NCI-H1092 (cell line): ENCODE results near the gene TMEM123.
"Not testable (repeated sequence)": the region's sequence is repeated elsewhere in the genome, so short reads cannot be mapped to it uniquely, and the experiment has no call there.

Source experiments
- DNase-seq: peaks from one replicate; lab custom pipeline; 2025; lab: John Stamatoyannopoulos, UW

The TMEM123 gene

DNA sequence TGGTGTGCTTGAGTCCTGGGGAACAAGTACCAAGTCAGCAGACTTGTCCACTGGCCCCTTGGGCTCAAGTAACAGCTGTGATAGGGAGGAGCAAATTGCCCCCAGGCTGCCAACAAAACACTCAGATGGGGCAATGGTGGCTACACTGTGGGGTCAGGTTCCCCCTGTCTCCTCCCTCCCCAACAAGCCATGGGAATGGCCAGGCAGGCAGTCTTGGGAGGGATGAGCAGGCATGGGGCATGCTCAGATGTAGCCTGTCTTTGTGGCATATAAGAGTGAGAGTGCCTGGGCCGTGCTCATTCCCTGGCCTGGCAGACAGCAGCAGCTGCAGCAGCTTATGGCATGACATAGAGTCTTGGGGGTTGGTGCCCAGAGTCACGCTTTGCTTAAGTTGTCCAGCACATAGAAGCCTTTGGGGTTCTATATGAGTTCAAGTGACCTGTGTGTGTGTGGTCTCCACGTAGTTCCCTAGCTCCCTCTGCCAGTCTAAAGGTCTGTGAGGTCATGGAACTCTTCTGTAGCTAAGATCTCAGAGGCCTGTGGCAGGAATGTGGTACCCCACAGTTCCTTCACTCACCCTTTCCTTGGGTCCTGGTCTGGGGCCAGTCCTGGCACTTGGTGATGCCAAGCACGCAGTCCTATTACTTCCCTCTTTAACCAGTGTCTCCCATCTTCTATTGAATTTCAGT is 60.9 kb downstream of the TMEM123 start:
- no peak for DNase-seq

DNA sequence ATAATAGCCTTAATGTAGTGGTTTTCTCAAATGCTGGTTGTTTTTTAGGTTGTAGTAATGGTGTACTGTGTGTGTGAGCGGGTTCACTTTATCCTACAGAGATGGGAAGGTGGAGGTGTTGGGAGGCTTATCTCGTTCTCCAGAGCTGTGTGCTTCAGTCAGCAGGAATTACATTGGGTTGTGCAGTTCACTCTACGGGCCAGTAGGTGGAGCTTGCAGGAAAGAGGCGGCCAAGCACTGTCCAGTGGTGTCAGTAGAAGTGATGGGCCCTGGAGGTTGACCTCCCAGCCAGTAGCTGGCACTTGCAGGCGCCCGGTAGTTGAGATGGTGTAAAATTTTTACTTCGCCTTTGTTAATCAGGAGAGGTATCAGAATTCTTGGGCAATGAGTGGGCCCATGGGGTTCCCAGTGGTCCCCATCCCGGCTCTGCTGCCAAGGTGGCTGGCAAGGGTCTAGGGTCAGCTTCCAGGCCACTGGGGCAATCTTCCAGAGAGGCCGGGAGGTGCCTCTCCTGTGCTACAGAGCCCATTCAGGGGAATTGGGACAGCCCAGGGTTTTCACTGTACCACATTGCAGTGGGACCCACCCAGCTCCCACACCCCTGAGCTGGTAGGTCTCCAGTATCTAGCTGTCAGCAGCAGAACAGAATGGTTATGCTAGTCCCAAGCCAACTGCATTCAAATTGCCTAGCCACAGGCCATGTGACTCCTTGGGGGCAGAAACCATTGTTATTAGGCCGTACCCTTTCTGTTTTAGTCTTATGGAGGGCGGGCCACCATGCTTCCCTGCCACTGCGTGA is 61.7 kb downstream of the TMEM123 start:
- peak; percentile 58 for DNase-seq

DNA sequence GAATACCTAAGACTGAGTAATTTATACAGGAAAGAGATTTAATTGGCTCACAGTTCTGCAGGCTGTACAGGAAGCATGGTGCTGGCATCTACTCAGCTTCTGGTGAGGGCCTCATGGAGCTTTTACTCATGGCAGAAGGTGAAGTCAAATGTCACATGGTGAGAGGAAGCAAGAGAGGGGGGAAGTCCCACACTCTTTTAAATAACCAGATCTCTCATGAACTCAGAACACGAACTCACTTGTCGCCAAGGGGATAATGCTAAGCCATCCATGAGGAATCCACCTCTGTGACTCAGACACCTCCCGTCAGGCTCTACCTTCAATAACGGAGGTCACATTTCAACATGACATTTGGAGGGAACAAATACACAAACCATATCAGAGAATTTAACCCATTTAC is 63.3 kb downstream of the TMEM123 start:
- no peak for DNase-seq

- no peak for DNase-seq
These were observed 65.4 kb downstream of the TMEM123 start for GRCh38 chr11:102387043-102387781.

DNA sequence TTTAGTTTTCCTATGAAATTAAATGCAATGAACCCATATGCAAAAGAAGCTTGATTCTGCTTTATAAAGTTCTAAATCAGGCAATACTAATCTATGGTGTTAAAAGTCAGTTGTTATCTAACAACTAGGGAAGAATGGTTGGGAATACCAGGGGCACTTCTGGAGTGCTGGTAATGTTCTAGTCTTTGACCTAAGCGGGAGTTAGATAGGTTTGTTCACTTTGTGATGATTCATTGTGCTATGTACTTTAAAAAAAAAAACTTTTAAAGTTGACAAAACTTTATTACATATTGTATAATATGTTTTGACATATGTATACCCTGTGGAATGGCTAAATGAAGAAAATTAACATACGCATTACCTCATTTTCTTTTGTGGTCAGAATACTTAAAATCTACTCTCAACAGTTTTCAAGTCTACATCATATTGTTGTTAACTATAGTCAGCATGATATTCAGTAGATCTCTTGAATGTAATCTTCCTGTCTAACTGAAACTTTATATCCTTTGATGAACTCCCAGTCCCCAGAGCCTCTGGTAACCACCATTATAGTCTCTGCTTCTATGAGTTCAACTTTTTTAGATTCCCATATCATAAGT is 66.3 kb downstream of the TMEM123 start:
- no peak for DNase-seq

GRCh38 chr11:102385085-102386007 is 67.2 kb downstream of the TMEM123 start:
- no peak for DNase-seq

- DNase-seq, result no peak
These were observed 68.0 kb downstream of the TMEM123 start for GRCh38 chr11:102384419-102385079.

- no peak for DNase-seq
These were observed 68.7 kb downstream of the TMEM123 start for GRCh38 chr11:102383839-102384238.

GRCh38 chr11:102382384-102382783 is 70.2 kb downstream of the TMEM123 start:
- no peak for DNase-seq

GRCh38 chr11:102378818-102379217 is 73.7 kb downstream of the TMEM123 start:
- DNase-seq, result no peak

DNA sequence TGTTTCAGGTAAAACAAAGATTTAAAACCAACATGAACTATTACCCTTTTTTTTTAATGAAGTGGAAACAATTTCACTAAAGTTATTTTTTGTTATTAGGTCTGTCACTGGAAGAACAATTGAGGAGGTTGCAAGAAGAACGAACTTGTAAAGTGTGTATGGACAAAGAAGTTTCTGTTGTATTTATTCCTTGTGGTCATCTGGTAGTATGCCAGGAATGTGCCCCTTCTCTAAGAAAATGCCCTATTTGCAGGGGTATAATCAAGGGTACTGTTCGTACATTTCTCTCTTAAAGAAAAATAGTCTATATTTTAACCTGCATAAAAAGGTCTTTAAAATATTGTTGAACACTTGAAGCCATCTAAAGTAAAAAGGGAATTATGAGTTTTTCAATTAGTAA is 74.7 kb downstream of the TMEM123 start:
- no peak for DNase-seq

GRCh38 chr11:102375720-102376399 is 76.7 kb downstream of the TMEM123 start:
- no peak for DNase-seq

GRCh38 chr11:102374633-102375424 is 77.7 kb downstream of the TMEM123 start:
- not testable (repeated sequence) for DNase-seq

DNA sequence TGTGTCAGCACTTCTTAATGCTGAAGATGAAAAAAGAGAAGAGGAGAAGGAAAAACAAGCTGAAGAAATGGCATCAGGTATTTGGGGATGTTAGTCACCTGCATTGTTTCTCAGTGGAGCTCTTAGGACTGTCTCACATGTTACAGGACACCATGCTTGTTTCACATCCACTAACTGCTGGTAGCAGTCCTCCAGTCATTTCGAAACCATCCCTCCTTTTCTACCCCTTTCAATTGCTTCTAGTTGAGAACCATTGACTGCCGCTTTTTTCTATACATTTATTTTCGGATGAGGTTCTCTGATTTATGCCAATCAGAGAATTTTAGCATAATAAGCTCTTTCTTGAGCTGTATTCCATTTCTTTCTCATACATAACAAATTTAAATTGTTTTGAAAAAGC is 84.1 kb downstream of the TMEM123 start:
- no peak for DNase-seq

GRCh38 chr11:102367364-102367763 is 85.2 kb downstream of the TMEM123 start:
- no peak for DNase-seq

GRCh38 chr11:102364991-102365390 is 87.6 kb downstream of the TMEM123 start:
- DNase-seq, result no peak

DNA sequence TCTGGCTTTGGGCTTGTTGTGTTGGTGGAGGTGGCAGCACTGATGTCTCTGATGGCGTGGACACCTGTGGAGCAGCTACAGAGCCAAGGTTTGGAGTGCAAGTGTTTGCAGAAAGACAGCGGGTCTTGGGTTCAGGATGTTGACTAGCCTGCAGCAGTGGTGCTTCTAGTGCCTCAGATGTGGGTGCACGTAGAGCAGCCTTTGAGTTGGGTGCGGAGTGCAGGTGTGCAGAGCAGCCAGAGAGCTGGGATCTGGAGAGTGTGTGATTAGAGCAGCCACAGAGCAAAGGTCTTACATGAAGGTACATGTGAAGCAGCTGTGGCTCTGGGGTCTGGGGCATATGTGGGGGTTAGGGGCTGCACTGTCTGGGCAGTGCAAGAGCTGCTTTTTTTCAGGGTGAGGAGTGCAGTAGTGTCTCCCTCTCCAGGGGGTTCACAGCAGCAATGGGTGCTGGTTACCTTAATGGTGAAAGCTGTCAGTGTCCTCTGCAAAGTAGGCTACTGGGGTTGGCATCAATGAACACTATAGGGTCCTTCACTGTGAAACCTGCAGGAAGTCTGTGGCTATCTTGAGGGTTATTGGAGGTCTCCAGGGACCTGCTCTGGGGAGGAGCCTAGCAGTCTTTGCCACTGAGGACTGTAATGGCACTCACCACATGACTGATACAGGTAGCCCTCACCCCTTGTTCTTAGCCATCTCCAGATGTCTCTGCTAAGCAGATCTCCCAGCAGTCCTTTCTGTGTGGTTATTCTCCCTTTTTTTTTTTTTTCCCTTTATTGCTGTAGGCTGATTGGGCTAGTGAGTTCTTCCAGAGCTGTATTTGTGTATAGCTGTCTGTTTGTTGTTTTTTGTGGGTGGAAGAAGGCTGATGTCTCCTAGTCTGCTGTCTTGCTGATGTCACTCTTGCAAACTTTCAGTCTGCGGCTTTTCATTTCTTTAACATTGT is 91.2 kb downstream of the TMEM123 start:
- DNase-seq, result no peak

DNA sequence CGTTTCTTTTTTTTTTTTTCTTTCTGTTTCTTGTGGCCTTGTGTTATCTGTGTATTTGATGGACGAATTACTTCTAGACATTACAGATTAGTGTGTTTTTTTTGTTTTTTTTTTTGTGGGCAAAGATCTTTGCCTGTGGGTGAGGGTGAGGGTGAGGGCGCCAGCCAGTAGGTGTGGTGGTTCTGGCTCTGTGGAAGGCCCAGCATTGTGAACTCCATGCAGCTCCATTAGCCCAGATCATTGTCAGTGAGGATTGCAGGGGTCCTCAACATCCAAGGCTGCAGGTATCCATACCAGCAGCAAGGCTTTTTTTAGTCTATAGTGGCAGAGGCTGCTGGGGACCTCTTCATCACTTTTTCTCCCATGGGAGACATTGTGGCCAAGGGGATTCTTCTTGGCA is 91.9 kb downstream of the TMEM123 start:
- DNase-seq, result no peak
